ENCODE results near the gene PANX1. TPM values are rescaled to one million over a fixed set of nuclear protein-coding genes. Genes with fewer than 3 reads are reported as not detected.
"Not testable (repeated sequence)": the region's sequence is repeated elsewhere in the genome, so short reads cannot be mapped to it uniquely, and the experiment has no call there.

The PANX1 gene
- total RNA-seq, 3 donors from 2014 or later (not counting 1 experiment from before 2014, with no cell fraction given), result 8.6 to 13.6 (median 13.4) TPM

GRCh38 chr11:94153320-94153719 is 24.7 kb downstream of the PANX1 start:
- 92% methylated on average over 3 of the region's 3 CpGs for WGBS (ENCODE audit: insufficient coverage)
- TF ChIP-seq CTCF (IDR thresholded peaks at IDR 0.05), result no peak

GRCh38 chr11:94154095-94154856 is 25.6 kb downstream of the PANX1 start:
- intact Hi-C loops (cut with micrococcal nuclease), result no loop called here
- WGBS (ENCODE audit: insufficient coverage), result 88% methylated on average over 2 of the region's 3 CpGs
- no peak for TF ChIP-seq CTCF (IDR thresholded peaks at IDR 0.05)

More at GRCh38 chr11:94153320-94153719, 24.7 kb downstream of the PANX1 start:
- Mint-ChIP-seq H3K27me3 (ENCODE audit: low read depth in 2 of 2) (no peaks in the 10 kb centered on the region), H3K27ac (peak overlapping the region in 1 of 2 donors; percentile 11), H3K4me3 (no peak overlapping the region), H3K36me3 (no peaks in the 10 kb centered on the region), H3K4me1 (peaks cover 55 to 65% of the 10 kb centered on the region in 2 donors), H3K9me3 (no peaks in the 10 kb centered on the region)
- H3K9me3 ChIP-seq (ENCODE audit: control insufficient read depth, insufficient read depth, low read length), result no peaks in the 10 kb centered on the region
- peaks cover 13% of the 10 kb centered on the region for H3K4me1 ChIP-seq (ENCODE audit: control insufficient read depth, insufficient read depth, low read length)
- no peak overlapping the region for H3K27ac ChIP-seq (ENCODE audit: low read length)
- ATAC-seq (no peak), DNase-seq (no peak)
- H3K4me3 ChIP-seq (ENCODE audit: low read length), result no peak overlapping the region
- intact Hi-C loops (cut with micrococcal nuclease), result no loop called here
- no peaks in the 10 kb centered on the region for H3K36me3 ChIP-seq (ENCODE audit: control insufficient read depth, insufficient read depth, low read length)
- no peaks in the 10 kb centered on the region for H3K27me3 ChIP-seq (ENCODE audit: control insufficient read depth, insufficient read depth, low read length)

DNA sequence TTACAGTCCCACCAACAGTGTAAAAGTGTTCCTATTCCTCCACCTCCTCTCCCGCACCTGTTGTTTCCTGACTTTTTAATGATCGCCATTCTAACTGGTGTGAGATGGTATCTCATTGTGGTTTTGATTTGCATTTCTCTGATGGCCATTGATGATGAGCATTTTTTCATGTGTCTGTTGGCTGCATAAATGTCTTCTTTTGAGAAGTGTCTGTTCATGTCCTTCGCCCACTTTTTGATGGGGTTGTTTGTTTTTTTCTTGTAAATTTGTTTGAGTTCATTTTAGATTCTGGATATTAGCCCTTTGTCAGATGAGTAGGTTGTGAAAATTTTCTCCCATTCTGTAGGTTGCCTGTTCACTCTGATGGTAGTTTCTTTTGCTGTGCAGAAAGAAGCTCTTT is 28.7 kb downstream of the PANX1 start:
- H3K36me3 ChIP-seq (ENCODE audit: control insufficient read depth, insufficient read depth, low read length); H3K27ac ChIP-seq (ENCODE audit: low read length); H3K36me3 Mint-ChIP-seq; H3K4me3 Mint-ChIP-seq; H3K9me3 ChIP-seq (ENCODE audit: control insufficient read depth, insufficient read depth, low read length); H3K4me3 ChIP-seq (ENCODE audit: low read length); ATAC-seq; H3K27me3 Mint-ChIP-seq (ENCODE audit: low read depth in 2 of 2); H3K9me3 Mint-ChIP-seq; H3K27ac Mint-ChIP-seq; H3K27me3 ChIP-seq (ENCODE audit: control insufficient read depth, insufficient read depth, low read length); DNase-seq; intact Hi-C loops (cut with micrococcal nuclease); H3K4me1 ChIP-seq (ENCODE audit: control insufficient read depth, insufficient read depth, low read length): not testable (repeated sequence)
- peaks cover 44 to 53% of the 10 kb centered on the region in 2 donors for H3K4me1 Mint-ChIP-seq
- no CpG with 5 or more reads among the region's 3 CpGs for WGBS (ENCODE audit: insufficient coverage)

More at GRCh38 chr11:94154095-94154856, 25.6 kb downstream of the PANX1 start:
- no peak overlapping the region for H3K4me3 ChIP-seq (ENCODE audit: low read length)
- H3K9me3 ChIP-seq (ENCODE audit: control insufficient read depth, insufficient read depth, low read length), result no peaks in the 10 kb centered on the region
- Mint-ChIP-seq H3K4me3 (no peak overlapping the region), H3K9me3 (no peaks in the 10 kb centered on the region), H3K4me1 (peaks cover 46 to 57% of the 10 kb centered on the region in 2 donors), H3K27me3 (ENCODE audit: low read depth in 2 of 2) (no peaks in the 10 kb centered on the region), H3K36me3 (no peaks in the 10 kb centered on the region), H3K27ac (no peak overlapping the region)
- H3K4me1 ChIP-seq (ENCODE audit: control insufficient read depth, insufficient read depth, low read length), result peaks cover 7% of the 10 kb centered on the region
- no peak overlapping the region for H3K27ac ChIP-seq (ENCODE audit: low read length)
- ATAC-seq (no peak), DNase-seq (no peak)
- H3K27me3 ChIP-seq (ENCODE audit: control insufficient read depth, insufficient read depth, low read length), result no peaks in the 10 kb centered on the region
- no peaks in the 10 kb centered on the region for H3K36me3 ChIP-seq (ENCODE audit: control insufficient read depth, insufficient read depth, low read length)

- no peak for TF ChIP-seq CTCF (IDR thresholded peaks at IDR 0.05)
- H3K36me3 ChIP-seq (ENCODE audit: control insufficient read depth, insufficient read depth, low read length), result no peaks in the 10 kb centered on the region
- DNase-seq (no peak), ATAC-seq (no peak)
- Mint-ChIP-seq H3K27me3 (ENCODE audit: low read depth in 2 of 2) (no peaks in the 10 kb centered on the region), H3K4me3 (no peak overlapping the region), H3K9me3 (no peaks in the 10 kb centered on the region), H3K4me1 (peaks cover 61 to 66% of the 10 kb centered on the region in 2 donors), H3K27ac (no peak overlapping the region), H3K36me3 (no peaks in the 10 kb centered on the region)
- no peaks in the 10 kb centered on the region for H3K9me3 ChIP-seq (ENCODE audit: control insufficient read depth, insufficient read depth, low read length)
- H3K4me1 ChIP-seq (ENCODE audit: control insufficient read depth, insufficient read depth, low read length), result peaks cover 2% of the 10 kb centered on the region
- no peaks in the 10 kb centered on the region for H3K27me3 ChIP-seq (ENCODE audit: control insufficient read depth, insufficient read depth, low read length)
- 100% methylated on average over 1 of the region's 1 CpG for WGBS (ENCODE audit: insufficient coverage)
- intact Hi-C loops (cut with micrococcal nuclease), result no loop called here
- no peak overlapping the region for H3K27ac ChIP-seq (ENCODE audit: low read length)
- no peak overlapping the region for H3K4me3 ChIP-seq (ENCODE audit: low read length)
These were observed 40.2 kb downstream of the PANX1 start for GRCh38 chr11:94168882-94169281.
